Stimulated activated CD8-positive, alpha-beta memory T cell treated with anti-CD3 and anti-CD28 coated beads, Interleukin-12 subunit alpha, Interleukin-12 subunit beta, amount 100 ng/mL, for 24 hours (primary cell): ENCODE data around the gene ZNF157.

Experiments used
- DNase-seq: peaks from one replicate; pipeline ENCODE4 v3.0.0-alpha.2; 2020; ENCODE audit errors: extremely low read depth

ZNF157 gene

GRCh38 chrX:47447607-47448006 lies 77.2 kb downstream of the ZNF157 start:
- DNase-seq: no peak

- DNase-seq: no peak
These were observed 77.9 kb downstream of the ZNF157 start for GRCh38 chrX:47448165-47448806.

GRCh38 chrX:47452112-47452511 lies 81.7 kb downstream of the ZNF157 start:
- no peak for DNase-seq

- DNase-seq: no peak
These were observed 85.7 kb downstream of the ZNF157 start for GRCh38 chrX:47456080-47456479.

GRCh38 chrX:47458528-47458927 lies 88.2 kb downstream of the ZNF157 start:
- no peak for DNase-seq

GRCh38 chrX:47460561-47460960 lies 90.2 kb downstream of the ZNF157 start:
- DNase-seq: no peak
